NCI-H774 (cell line): Measurements from ENCODE around the gene FAM124A.
"Not testable (repeated sequence)": the region's sequence is repeated elsewhere in the genome, so short reads cannot be mapped to it uniquely, and the experiment has no call there.

Experiments
- DNase-seq: peaks from one replicate; lab custom pipeline; 2025; lab: John Stamatoyannopoulos, UW

The FAM124A gene

GRCh38 chr13:51270623-51271415, 48.6 kb downstream of the FAM124A start:
- no peak for DNase-seq

GRCh38 chr13:51271528-51272085, 49.4 kb downstream of the FAM124A start:
- DNase-seq = no peak

- no peak for DNase-seq
Measured at GRCh38 chr13:51275101-51275500, 52.9 kb downstream of the FAM124A start.

GRCh38 chr13:51276636-51277035, 54.4 kb downstream of the FAM124A start:
- no peak for DNase-seq

GRCh38 chr13:51277928-51278327, 55.7 kb downstream of the FAM124A start:
- DNase-seq = no peak

GRCh38 chr13:51278426-51279130, 56.4 kb downstream of the FAM124A start:
- DNase-seq = no peak

GRCh38 chr13:51280379-51280940, 58.3 kb downstream of the FAM124A start:
- DNase-seq = no peak

- DNase-seq = no peak
Measured at GRCh38 chr13:51282322-51282721, 60.1 kb downstream of the FAM124A start.

- DNase-seq = not testable (repeated sequence)
Measured at GRCh38 chr13:51282923-51283322, 60.7 kb downstream of the FAM124A start.

GRCh38 chr13:51283371-51283770, 61.2 kb downstream of the FAM124A start:
- no peak for DNase-seq

- no peak for DNase-seq
Measured at GRCh38 chr13:51284339-51284738, 62.1 kb downstream of the FAM124A start.

GRCh38 chr13:51286135-51287002, 64.2 kb downstream of the FAM124A start:
- peak; percentile 17 for DNase-seq

- no peak for DNase-seq
Measured at GRCh38 chr13:51287758-51288157, 65.6 kb downstream of the FAM124A start.

GRCh38 chr13:51288254-51288653, 66.1 kb downstream of the FAM124A start:
- DNase-seq = not testable (repeated sequence)

GRCh38 chr13:51291341-51291740, 69.1 kb downstream of the FAM124A start:
- DNase-seq = no peak

GRCh38 chr13:51292000-51292565, 69.9 kb downstream of the FAM124A start:
- no peak for DNase-seq

GRCh38 chr13:51297556-51297955, 75.4 kb downstream of the FAM124A start:
- DNase-seq = no peak

GRCh38 chr13:51298812-51299211, 76.6 kb downstream of the FAM124A start:
- DNase-seq = no peak

GRCh38 chr13:51303063-51303552, 80.9 kb downstream of the FAM124A start:
- no peak for DNase-seq

- no peak for DNase-seq
Measured at GRCh38 chr13:51303882-51304281, 81.7 kb downstream of the FAM124A start.

GRCh38 chr13:51305271-51305967, 83.2 kb downstream of the FAM124A start:
- no peak for DNase-seq
